Panc1 (cell line): ENCODE data around the gene SEMA4F. TPM values are rescaled to one million over a fixed set of nuclear protein-coding genes. Genes with fewer than 3 reads are reported as not detected.

Experiments
- ATAC-seq: fragments of 200-7000 bp; cut with Tn5 transposase; 2 replicates; pipeline ENCODE4 v1.9.1; 2020; ENCODE audit warnings: mild to moderate bottlenecking, moderate library complexity
- BruUV-seq: library from RNA; stranded (reverse); fragments of 400-500 nt; replicated peaks from 2 replicates; lab custom pipeline; 2021; lab: Mats Ljungman, UMichigan
- CTCF ChIA-PET: fragments of 300-600 bp; sonication (Branson Sonifier 250); formaldehyde crosslinking; loops from one replicate; lab custom pipeline; 2022; ENCODE audit warnings: antibody characterized with exemption; lab: Charles Lee
- POLR2A ChIA-PET: fragments of 300-600 bp; sonication (Branson Sonifier 250); formaldehyde crosslinking; loops from one replicate; lab custom pipeline; 2022; ENCODE audit warnings: antibody characterized with exemption; lab: Charles Lee
- DNase-seq: peaks from one replicate; pipeline ENCODE4 v3.0.0-alpha.2; 2010; ENCODE audit warnings: low read depth, low spot score
- H3K27ac ChIP-seq: 2 replicates; pipeline ENCODE4 v1.5.1; 2011; ENCODE audit warnings: mild to moderate bottlenecking, low read length, inconsistent platforms
- H3K27me3 ChIP-seq: fragments of 200-500 bp; sonication (Bioruptor generic); 2 replicates; pipeline ENCODE4 v1.6.0; 2014; ENCODE audit warnings: low read length, inconsistent platforms; ENCODE audit not compliant: control insufficient read depth, insufficient read depth
- H3K36me3 ChIP-seq: fragments of 200-500 bp; sonication (Bioruptor generic); 2 replicates; pipeline ENCODE4 v1.5.1; 2014; ENCODE audit warnings: inconsistent platforms, mild to moderate bottlenecking, low read length, moderate library complexity; ENCODE audit not compliant: control insufficient read depth, insufficient read depth
- H3K4me1 ChIP-seq: 2 replicates; pipeline ENCODE4 v1.5.1; 2011; ENCODE audit warnings: inconsistent platforms, mild to moderate bottlenecking, low read length, moderate library complexity; ENCODE audit not compliant: control insufficient read depth, insufficient read depth
- H3K4me3 ChIP-seq, 2 experiments: 2 replicates each; pipeline ENCODE4 v1.5.1; 2011 to 2012; ENCODE audit warnings: low read depth in 2 of 2, low read length in 2 of 2, mild to moderate bottlenecking in 2 of 2, inconsistent platforms in 1 of 2, moderate library complexity in 1 of 2
- H3K9me3 ChIP-seq: fragments of 200-500 bp; sonication (Bioruptor generic); 2 replicates; pipeline ENCODE4 v1.5.1; 2014; ENCODE audit warnings: low read depth, mild to moderate bottlenecking, inconsistent platforms, low read length, moderate library complexity; ENCODE audit not compliant: control insufficient read depth, insufficient read depth
- CTCF ChIP-seq: fragments of 450-650 bp; IDR thresholded peaks from 2 replicates; pipeline ENCODE4 v1.5.1; 2017; ENCODE audit warnings: mild to moderate bottlenecking
- POLR2AphosphoS5 ChIP-seq: IDR thresholded peaks from 2 replicates; pipeline ENCODE4 v1.6.1; 2012; ENCODE audit warnings: mild to moderate bottlenecking, low read depth, low read length, moderate library complexity
- REST ChIP-seq, 2 experiments: IDR thresholded peaks; 2 replicates each; pipeline ENCODE4 v1.6.1; 2011 to 2012; ENCODE audit warnings: low read depth in 2 of 2, control low read depth in 1 of 2, low read length in 1 of 2, mild to moderate bottlenecking in 1 of 2, moderate library complexity in 1 of 2; ENCODE audit not compliant: insufficient read depth in 1 of 2
- SIN3A ChIP-seq: IDR thresholded peaks from 2 replicates; pipeline ENCODE4 v1.6.1; 2012; ENCODE audit warnings: low read depth, mild to moderate bottlenecking, low read length, moderate library complexity, borderline replicate concordance; ENCODE audit not compliant: insufficient read depth
- TCF7L2 ChIP-seq: IDR thresholded peaks from 2 replicates; pipeline ENCODE4 v1.6.1; 2011; ENCODE audit warnings: mild to moderate bottlenecking, low read depth, low read length, inconsistent platforms
- in situ Hi-C: cut with HindIII; loops from 2 replicates; pipeline ENCODE4 v1.10.0; 2016; ENCODE audit warnings: low sequenced_read_pairs, low pct_unique_long_range_greater_than_20kb
- intact Hi-C: fragments of 100-400 bp; cut with micrococcal nuclease; formaldehyde crosslinking; loops from one replicate; pipeline ENCODE4 v1.10.0; 2022; ENCODE audit not compliant: unreplicated experiment
- total RNA-seq: library from RNA; stranded (reverse); gene quantifications from one replicate; pipeline ENCODE4 v1.2.1, GENCODE V29; 2021; ENCODE audit not compliant: unreplicated experiment

Gene SEMA4F
- total RNA-seq, 1 experiment from 2014 or later = 13.3 TPM

GRCh38 chr2:74693213-74693612, 39.2 kb downstream of the SEMA4F start:
- H3K36me3 ChIP-seq = no peaks in the 10 kb centered on the region
- H3K9me3 ChIP-seq = no peaks in the 10 kb centered on the region
- TF ChIP-seq TCF7L2 = no peak
- no peak for TF ChIP-seq CTCF
- TF ChIP-seq POLR2AphosphoS5 = no peak
- TF ChIP-seq SIN3A = no peak
- no peak for TF ChIP-seq REST (IDR thresholded peaks at IDR 0.05; ENCODE audit: insufficient read depth in 1 of 2, low read depth in 2 of 2, low read length in 1 of 2)
- ChIA-PET POLR2A (no interaction called here), CTCF (no interaction called here)
- in situ Hi-C loops = no loop called here
- ATAC-seq (no peak), DNase-seq (no peak)
- no peak overlapping the region for H3K4me3 ChIP-seq
- no peaks in the 10 kb centered on the region for H3K4me1 ChIP-seq
- H3K27ac ChIP-seq = no peak overlapping the region
- BruUV-seq = no TSS peak
- peaks cover 5% of the 10 kb centered on the region; the same call in 1 of the 2 replicates for H3K27me3 ChIP-seq
- intact Hi-C loops = no loop called here

- Histone ChIP-seq H3K27me3 (peaks cover 5% of the 10 kb centered on the region; the same call in 1 of the 2 replicates), H3K9me3 (no peaks in the 10 kb centered on the region), H3K27ac (no peak overlapping the region), H3K4me1 (no peaks in the 10 kb centered on the region), H3K4me3 (no peak overlapping the region), H3K36me3 (no peaks in the 10 kb centered on the region)
- DNase-seq (no peak), ATAC-seq (no peak)
- in situ Hi-C loops (no loop called here), intact Hi-C loops (no loop called here)
- no TSS peak for BruUV-seq
- CTCF ChIA-PET = no interaction called here
- no peak for TF ChIP-seq REST (IDR thresholded peaks at IDR 0.05; ENCODE audit: insufficient read depth in 1 of 2, low read depth in 2 of 2, low read length in 1 of 2)
- POLR2A ChIA-PET = no interaction called here
Measured at GRCh38 chr2:74693668-74694067, 39.6 kb downstream of the SEMA4F start.
